HG02678 (cell line): ENCODE results near the gene DPYSL3.

ENCODE experiments used
- ATAC-seq: cut with Tn5 transposase; IDR thresholded peaks from one replicate; pipeline ENCODE4 v1.9.1; 2021; ENCODE audit warnings: mild to moderate bottlenecking, moderate library complexity; ENCODE audit not compliant: unreplicated experiment

DPYSL3 gene

DNA sequence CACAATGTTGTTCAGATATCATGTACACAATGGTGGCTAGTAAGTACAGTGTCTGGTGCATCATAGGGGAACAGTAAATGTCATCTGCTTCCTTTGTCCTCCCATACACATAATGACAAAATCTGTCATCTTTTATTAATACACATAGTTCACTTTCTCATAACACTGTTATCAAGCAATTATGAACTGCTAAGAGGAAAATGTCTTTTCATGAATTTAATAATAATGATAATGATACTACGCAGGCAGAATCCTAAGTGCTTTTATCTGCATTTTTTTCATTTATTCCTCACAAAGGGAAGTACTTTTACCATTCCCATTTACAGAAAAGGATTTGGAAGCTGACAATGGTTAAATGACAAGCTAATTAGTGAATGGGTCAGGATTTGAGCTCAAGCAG is 35.7 kb downstream of the DPYSL3 start:
- no peak for ATAC-seq

DNA sequence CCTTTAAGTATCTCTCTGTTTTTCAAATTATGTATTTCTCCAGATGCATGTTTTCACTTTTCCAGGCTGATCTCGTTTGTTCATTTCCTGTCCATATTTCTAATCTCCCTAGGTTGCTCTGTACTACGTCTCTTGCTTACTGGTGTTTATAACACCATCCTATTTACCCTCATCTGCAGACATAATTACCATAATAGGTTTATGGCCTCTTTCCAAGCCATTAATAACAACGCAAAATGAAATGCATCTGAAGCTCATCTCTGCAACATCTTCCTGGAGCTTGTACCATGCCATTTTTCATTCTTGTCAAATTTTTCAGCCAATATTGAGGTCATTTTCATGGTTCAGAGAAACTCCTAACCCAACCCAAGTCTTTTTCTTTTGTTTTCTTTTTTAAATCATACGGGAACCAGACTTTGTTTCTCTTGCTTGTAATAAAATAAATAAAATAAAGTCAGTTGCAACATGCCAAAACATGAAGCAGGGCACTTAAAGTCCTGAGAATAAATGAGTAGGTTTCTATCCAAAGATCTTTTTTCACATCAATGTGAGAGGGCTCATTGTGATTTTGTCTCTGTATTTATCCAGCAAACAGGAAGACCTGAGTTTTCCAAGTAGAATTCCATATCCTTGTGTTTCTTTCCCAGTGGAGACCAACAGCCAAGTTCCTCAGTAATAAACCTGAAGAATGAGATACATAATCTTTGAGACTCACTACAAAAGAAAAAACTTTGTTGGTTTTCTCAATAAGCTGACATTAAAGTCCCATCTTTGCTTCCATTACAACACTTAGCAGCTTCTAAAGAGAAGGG is 37.0 kb downstream of the DPYSL3 start:
- no peak for ATAC-seq

DNA sequence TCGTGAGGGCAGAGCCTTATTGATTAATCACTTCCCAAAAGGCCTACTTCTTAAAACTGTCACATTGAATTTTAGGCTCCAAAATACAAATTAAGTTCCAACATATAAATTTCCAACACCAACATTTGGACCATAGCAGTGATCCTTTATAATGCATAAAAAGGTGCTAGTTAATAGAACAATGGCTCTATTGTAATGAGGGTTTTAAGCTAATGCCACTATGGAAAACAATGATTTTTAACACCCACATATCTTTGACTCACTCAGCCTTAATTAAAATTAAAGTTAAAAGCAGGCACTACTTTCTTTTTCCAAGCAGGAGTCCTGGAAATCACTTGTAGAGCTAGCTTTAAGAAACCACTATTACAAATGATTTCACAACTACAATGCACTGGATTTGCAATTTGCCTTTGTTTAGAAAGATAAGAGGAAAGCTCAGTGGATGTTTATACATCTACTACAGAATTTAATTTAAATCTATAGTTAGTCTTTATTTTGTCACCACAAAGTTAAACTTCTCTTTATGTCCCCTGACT is 41.8 kb downstream of the DPYSL3 start:
- ATAC-seq, result no peak

DNA sequence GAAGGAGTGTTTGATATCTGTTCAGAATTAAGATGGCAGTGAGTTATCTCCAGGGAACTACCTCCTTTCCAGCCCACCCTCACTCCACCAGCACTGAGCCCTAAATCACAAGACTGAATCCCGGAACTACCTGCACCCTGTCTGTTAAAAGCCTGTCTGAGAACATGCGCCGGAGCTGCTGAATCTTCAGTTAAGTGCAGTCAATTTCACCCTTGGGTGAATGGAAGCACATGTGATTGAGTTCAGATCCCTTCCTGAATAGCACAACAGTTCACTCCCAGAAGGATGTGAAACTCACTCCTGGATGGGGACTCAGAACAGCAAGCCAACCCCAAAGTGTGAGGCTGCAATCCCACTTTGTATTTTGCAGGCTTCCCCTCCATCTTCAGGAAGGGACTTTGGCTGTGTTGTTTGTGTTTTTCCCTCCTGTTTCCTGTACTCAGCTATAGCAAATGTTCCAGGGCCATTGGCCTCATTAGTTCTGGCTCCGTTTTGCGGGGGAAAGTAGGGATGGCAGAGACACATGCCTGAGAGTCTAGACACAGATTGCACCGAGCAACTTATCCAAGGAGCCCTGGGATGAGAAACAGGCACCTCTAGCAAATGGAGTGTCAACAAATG is 43.4 kb downstream of the DPYSL3 start:
- no peak for ATAC-seq

DNA sequence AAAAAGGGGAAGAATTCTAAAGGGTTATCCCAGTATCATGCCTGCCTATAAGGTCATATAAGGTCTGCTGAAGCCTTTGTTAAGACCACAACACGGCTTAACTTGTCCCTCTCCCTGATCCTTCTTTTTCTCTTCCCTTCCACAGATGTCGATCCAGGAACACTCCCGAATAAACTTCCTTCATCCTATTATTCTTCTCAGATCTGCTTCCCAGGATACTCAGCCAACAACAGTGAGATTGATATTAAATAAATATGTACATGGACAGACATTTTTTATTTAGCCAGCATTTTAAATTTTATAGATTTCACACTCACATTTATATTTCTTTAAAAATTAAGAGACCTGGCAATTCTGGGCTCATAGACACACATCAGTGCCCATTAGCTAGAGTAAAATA is 44.1 kb downstream of the DPYSL3 start:
- no peak for ATAC-seq

DNA sequence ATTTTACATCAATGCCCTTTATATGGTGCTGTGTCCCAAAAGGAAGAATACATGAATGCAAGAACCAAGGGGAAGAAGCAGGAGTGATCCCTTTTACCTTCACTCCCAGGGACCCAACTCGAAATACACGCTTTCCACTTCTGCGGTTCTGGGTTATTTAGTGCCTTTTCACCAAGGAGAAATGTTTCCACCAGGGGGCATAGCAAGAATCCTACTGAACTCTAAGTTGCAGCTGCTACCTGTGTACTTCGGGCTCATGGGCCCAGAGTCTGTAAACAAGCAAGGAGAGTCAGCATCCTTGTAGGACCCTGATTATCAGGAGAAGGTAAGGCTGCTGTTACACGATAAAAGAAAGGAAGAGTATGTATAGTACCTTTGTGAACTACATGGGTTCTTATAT is 45.7 kb downstream of the DPYSL3 start:
- ATAC-seq, result no peak

DNA sequence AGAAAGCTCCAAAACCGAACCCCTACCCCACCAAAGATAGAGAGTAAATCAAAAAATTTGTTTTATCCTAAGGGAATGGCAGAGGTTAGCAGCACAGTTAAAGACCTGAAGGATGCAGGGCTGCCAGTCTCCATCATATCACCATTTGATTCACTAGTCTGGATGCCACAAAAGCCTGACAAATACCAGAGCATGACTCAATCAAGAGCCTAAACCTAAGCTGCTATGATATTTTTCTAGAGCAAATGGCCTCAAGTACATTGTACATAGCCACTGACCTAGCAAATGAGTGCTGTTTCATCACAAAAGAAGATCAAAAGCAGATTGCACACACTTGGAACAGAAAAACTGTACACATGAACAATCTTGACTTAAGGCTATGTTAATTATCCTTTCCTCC is 48.0 kb downstream of the DPYSL3 start:
- no peak for ATAC-seq

DNA sequence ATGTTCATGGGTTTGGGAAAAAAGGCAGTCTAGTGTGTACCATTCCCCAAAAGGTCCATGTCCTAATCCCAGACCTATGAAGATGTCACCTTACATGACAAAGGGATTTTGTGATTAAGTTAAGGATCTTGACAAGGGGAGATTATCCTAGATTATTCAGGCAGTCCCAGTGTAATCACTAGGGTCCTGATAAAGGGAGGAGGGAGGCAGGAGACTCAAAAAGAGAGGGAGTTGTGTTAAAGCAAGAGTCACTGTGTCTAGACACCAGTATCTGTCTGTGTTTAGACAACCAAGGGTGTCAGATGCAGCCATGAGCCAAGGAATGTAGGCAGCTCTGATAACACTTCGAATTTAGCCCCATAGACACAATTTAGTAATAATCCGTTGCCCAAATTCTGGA is 49.5 kb downstream of the DPYSL3 start:
- ATAC-seq, result no peak

DNA sequence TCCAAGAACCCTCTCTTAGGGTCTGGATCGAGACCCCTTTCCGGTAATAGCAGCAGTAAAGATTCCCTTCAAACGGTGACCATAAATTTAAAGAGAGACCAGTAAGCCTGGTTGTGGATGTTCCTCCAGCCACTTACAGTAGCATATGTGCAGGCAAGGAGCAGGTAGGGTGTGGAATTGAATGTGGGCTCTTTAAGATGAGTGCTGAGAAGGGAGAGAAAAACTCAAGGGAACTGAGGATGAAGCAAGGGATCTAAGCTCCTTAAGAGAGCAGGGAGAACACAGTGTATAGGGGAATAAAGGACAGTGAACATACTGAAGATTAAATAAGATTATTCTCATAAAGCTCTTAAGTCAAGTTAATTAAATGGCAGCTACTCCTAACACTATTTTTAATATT is 51.3 kb downstream of the DPYSL3 start:
- no peak for ATAC-seq

DNA sequence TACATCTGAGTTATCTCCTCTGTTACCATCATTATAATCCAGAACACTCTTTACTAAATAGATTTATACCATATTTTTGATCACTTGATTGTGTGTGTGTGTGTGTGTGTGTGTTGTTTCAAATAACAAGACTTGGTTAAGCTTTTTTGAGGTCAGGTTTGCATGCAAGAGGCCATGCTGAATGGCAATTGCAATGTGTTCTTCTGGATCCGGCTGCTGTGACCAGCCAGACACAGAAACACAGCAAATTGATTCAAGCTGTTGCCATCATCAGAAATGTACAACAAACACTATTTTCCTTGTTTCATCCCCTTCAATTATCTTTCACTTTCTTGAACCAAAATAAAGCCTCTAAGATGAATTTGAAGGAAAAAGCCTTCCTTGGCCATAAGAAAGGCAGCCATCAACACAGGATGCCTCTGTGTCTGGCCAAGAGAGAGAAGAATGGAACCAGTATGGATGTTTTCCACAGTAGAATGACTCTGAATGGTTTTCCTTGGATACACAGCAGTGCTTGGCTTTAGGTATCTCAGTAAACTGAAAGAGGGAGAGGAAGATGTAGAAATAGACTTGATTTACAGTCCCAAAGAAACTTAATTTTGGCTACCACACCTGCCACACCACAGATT is 53.9 kb downstream of the DPYSL3 start:
- ATAC-seq, result no peak

DNA sequence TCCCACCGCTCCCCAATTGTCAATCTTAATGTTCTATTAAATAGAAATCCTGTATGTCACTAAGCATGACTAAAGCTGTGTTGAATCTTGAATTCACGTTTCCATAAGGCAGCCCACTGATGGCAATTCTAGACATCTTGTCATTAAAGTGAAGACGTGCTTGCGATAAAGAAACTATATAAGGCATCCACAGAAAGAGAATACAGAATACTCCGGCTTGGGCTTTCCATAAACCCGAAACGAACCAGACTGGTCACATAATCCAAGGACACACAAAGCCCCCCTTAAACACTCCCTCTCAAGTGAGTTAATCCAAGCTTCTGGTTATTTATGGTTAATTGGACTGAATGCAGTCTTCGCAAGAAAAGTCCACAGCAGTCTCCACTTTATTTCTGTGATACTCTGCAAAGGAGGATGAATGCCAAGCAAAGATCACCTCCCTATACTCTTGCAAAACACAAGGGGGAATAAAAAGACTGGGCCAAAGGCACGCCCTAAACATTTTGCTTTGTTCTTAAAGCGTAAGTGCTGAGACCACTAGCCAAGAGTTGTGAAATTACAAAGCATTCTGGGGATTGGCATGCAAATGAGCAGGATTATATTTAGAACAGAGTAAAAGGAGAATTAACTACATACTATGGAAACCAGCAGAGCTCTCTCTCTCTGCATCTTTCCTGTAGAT is 54.7 kb downstream of the DPYSL3 start:
- no peak for ATAC-seq

DNA sequence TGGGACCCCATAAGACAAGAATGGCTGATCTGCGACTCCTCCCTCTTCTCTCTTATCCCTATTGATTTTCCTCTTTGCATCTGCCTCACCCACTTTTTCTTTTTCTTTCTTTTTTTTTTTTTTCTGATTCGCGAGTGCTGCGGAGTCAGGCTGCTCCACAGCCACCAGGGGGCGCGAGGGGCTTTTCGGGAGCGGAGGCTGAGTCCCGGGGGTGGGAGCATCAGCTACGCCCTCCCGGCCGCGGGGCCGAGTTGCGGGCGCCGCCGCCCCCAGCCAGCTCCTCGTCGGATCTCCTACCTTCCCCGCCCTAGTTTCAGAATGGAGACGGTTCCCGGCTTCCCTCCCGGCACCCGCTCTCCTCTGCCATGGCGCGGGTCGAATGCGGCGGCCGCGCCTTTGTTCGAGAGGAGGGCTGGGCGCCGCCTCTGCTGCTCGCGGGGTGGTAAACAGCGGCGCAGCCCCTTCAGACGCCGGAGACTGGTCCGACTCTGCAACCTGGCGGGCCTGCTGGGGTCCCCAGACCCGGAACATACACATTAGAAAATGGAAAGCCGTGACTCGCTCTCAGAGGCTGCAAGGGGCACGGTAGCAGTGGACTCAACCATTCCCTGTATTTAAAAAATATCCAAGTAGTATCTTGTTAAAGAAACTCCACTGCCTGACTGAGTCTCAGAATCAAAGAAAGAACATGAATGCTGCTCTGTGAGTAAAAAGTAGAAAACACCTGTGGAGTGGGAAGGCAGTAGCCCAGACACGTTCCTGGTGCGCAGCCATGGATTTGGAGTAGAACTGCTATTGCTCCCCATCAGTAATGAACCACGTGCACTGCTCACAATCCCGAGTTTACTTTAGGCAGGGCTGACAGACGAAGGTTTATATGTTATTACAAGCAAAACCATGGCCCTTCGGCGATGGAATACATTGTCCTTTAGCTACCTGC is 55.7 kb downstream of the DPYSL3 start:
- ATAC-seq, result peak; percentile 85

DNA sequence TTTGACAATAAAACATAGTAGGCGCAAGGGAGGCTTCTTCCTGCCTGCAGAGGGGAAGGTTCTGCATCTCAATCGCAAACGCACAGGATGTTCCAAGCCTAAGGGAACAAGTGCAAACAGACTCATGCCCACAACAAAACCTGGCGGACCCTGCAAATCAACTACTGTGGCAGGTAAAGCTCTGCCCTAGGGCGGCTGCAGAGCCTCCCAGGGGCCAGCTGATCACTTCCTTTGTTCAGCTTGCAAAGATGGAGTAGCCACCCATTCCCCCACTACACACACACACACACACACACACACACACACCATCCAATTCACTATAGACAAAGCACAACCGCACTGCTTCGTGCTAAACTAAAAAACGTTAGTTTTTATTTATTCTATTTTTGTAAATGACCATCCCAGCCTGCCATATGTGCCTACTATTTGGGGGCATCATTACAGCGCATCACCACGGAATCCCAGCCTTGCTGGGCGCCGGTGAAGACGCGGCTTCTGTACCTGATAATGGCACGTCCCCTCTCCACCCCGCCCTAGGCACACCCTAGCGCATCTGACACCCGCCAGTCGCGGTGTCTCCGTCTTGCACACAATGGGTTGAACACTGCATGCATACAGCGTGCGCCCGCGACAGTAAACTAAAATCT is 57.6 kb downstream of the DPYSL3 start:
- no peak for ATAC-seq

DNA sequence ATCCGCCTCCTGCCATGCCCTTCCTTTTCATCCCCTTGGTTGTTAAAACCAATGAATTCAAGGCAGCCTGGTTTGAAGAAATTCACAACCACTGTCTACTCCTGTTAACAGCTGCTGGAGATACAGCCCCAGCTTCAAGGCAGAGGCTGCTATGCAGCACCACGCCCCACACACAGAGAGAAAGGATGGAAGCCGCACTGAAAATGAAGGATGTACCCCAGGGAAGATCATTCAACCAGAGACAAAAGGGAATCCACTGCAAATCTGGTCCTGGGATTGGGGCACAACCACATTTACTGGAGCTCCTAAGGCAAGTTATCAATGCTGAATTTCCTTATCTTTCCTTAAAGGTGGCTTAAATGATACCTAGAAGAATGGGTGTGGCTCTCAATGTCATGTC is 58.7 kb downstream of the DPYSL3 start:
- ATAC-seq, result no peak

DNA sequence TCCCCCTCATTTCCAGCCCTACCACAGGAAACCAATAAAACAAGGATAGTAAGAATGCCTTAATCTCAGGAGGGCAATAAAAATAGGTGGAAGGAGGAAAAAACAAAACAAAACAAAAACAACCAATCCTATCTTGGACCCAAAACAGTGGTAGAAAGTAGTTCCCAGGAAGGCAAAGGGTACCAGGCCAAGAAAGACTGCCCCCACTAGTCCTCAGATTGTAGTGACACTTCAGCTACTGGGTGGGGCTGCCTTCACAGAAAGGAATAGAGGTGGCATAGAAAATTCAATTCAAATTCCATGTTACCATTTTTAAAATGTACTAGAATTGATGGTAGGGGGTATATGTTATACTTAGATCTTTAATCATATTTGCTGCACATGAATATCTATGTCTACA is 59.3 kb downstream of the DPYSL3 start:
- ATAC-seq, result no peak

DNA sequence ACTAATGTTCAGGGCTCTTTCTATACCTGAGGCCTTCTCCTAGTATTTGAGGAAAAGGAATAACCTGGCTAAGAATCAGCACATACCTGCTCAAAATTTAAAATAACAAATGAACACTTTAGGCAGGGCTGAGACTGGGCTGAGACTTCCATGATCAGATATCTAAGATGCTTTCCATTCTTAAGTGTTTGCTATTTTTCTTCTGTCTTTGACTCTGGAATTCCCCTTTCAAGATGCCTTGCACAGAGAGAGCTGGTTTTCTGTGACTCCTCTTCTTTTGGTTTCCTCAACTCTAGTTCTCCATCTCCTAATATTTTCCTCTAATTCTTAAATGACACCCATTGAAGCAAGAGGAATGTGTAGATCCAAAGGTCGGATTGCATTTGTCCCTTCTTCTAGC is 61.1 kb downstream of the DPYSL3 start:
- ATAC-seq, result no peak

DNA sequence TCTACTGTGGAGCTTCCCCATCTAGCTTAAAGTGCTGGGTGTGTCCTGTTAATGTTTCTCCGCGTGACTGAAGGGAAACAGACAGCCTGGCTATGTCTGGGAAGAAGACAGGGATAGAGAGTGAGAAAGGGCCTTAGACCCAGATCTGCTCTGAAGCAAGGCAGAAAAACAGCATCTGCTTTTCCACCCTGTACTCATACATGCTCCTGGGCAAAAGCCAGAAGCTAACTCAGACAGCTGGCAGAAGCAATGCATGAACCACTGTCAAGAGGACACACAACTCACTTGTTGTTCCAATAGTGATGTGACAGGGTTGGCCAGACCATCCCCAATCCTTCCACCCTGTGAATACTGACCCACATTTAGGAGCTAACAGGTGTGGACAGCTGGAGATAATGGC is 63.3 kb downstream of the DPYSL3 start:
- no peak for ATAC-seq

DNA sequence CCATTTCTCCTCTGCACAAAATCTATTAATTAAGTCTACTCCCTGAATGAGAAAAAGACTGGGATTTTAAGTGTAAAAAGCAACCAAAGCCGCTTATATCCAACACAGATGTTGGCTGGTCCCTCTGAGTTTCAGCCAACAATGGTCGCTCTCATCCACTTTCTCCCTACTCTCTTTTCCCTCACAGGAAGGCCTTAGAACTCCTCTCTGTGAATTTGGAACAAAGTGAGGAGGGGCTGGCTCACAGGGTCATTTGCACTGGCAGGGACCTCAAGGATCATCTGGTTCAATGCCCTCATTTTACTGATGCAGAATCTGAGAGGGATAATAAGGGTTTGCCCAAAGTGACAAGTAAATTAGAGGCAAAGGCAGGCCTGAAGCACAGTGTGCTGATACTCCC is 64.0 kb downstream of the DPYSL3 start:
- no peak for ATAC-seq

DNA sequence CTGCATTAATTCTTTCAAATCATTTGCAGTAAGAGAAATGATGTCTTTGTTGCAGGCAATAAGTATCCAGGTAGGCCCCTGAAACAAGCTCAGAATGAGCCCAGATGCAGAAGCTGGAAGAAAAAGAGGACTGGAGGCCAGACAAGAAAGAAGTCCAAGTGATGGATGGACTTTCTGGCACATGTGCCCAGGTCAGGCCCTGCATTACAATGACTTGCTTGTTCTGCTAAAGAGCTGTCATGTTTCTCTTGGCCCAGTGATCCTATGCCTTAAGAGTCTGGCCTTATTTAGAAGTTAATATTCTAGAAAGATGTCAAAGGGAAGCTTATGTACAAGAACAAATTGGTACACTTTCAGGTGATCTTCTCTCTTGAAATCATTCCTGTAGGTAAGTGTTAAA is 64.8 kb downstream of the DPYSL3 start:
- ATAC-seq, result no peak

DNA sequence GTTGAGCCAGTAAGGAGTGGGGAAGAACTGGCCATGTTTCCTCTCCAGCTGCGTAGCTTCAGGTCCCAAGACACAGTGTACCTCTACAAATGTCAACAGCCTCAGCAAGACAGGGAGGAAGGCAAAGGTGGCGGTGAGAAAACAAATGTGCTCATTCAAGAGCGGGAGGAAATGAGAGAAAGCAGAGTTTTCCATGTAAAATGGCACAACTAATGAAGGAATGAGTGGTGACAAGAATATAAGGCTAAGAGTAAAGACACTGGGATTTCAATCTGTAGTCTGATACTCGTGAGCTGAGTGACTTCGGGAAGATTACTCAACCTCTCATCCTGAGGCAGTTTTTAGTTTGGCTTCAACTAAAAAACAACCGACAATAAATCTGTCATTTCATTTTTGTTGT is 67.6 kb downstream of the DPYSL3 start:
- no peak for ATAC-seq
